ENCODE measurements around the gene CD44.
"Not testable (repeated sequence)": the region's sequence is repeated elsewhere in the genome, so short reads cannot be mapped to it uniquely, and the experiment has no call there.

GRCh38 chr11:35090991-35091390, 48.0 kb upstream of the CD44 start:
- TF ChIP-seq POLR2A (IDR thresholded peaks at IDR 0.05; ENCODE audit: low read depth, low read length); SP1 (IDR thresholded peaks at IDR 0.05; ENCODE audit: low read depth, low read length); NRF1 (conservative IDR thresholded peaks at IDR 0.05; ENCODE audit: low read depth, low read length); TARDBP (IDR thresholded peaks at IDR 0.05; ENCODE audit: borderline replicate concordance); E2F4 (IDR thresholded peaks at IDR 0.05; ENCODE audit: low read depth, low read length); SPI1 (IDR thresholded peaks at IDR 0.05; ENCODE audit: borderline replicate concordance, insufficient read depth, low read depth, low read length); ZNF592 (IDR thresholded peaks at IDR 0.05); CTCF (IDR thresholded peaks at IDR 0.05 in 2 of 3, conservative IDR thresholded peaks at IDR 0.05 in 1 of 3; ENCODE audit: control insufficient read depth in 2 of 3, extremely low read depth in 1 of 3, insufficient read depth in 1 of 3, low read depth in 3 of 3, low read length in 3 of 3); REST (IDR thresholded peaks at IDR 0.05; ENCODE audit: low read depth, low read length); NBN (IDR thresholded peaks at IDR 0.05); FOXM1 (IDR thresholded peaks at IDR 0.05; ENCODE audit: low read depth, low read length); ZNF384 (IDR thresholded peaks at IDR 0.05; ENCODE audit: borderline replicate concordance, low read depth, low read length); PBX3 (IDR thresholded peaks at IDR 0.05; ENCODE audit: insufficient replicate concordance, low read depth, low read length); ESRRA (IDR thresholded peaks at IDR 0.05; ENCODE audit: low read length): not testable (repeated sequence)

All from GM12878 (cell line).